ENCODE results near the gene PAQR5. TPM values are rescaled to one million over a fixed set of nuclear protein-coding genes. Genes with fewer than 3 reads are reported as not detected.

Gene PAQR5
- total and polyA plus RNA-seq, 7 donors = 0.36 to 19.7 (median 10.2) TPM; not detected in 2

- TF ChIP-seq EP300 (IDR thresholded peaks at IDR 0.05) (no peak), CTCF (IDR thresholded peaks at IDR 0.05) (no peak), POLR2A (IDR thresholded peaks at IDR 0.05) (no peak), POLR2AphosphoS5 (IDR thresholded peaks at IDR 0.05) (no peak)
- H3K4me1 ChIP-seq = no peaks in the 10 kb centered on the region
- no peaks in the 10 kb centered on the region for H3K27me3 ChIP-seq
- WGBS, 2 donors = 94 to 95% methylated on average over 5 of the region's 5 CpGs
- intact Hi-C loops (cut with DNase I) = no loop called here
- no peak for DNase-seq
- H3K27ac ChIP-seq = no peak overlapping the region
- H3K4me3 ChIP-seq = no peak overlapping the region
- H3K9me3 ChIP-seq = no peaks in the 10 kb centered on the region
- no peaks in the 10 kb centered on the region for H3K36me3 ChIP-seq
Observed at GRCh38 chr15:69434238-69434637, 135.5 kb downstream of the PAQR5 start.

- Histone ChIP-seq H3K9me3 (no peaks in the 10 kb centered on the region), H3K4me3 (no peak overlapping the region), H3K36me3 (no peaks in the 10 kb centered on the region), H3K27me3 (no peaks in the 10 kb centered on the region), H3K4me1 (no peaks in the 10 kb centered on the region), H3K27ac (no peak overlapping the region)
- no peak for DNase-seq
- intact Hi-C loops (cut with DNase I) = no loop called here
- TF ChIP-seq POLR2A (IDR thresholded peaks at IDR 0.05) = no peak
- TF ChIP-seq EP300 (IDR thresholded peaks at IDR 0.05) = no peak
- TF ChIP-seq POLR2AphosphoS5 (IDR thresholded peaks at IDR 0.05) = no peak
- TF ChIP-seq CTCF (IDR thresholded peaks at IDR 0.05) = no peak
- WGBS, 2 donors = 97% methylated on average over 18 of the region's 18 CpGs
Observed at GRCh38 chr15:69434679-69435078, 136.0 kb downstream of the PAQR5 start.

- H3K4me1 ChIP-seq = no peaks in the 10 kb centered on the region
- no peak overlapping the region for H3K27ac ChIP-seq
- H3K36me3 ChIP-seq = no peaks in the 10 kb centered on the region
- intact Hi-C loops (cut with DNase I) = no loop called here
- H3K27me3 ChIP-seq = no peaks in the 10 kb centered on the region
- no peak for DNase-seq
- no peak overlapping the region for H3K4me3 ChIP-seq
- WGBS, 2 donors = 93 to 96% methylated on average over 4 of the region's 4 CpGs
- no peak for TF ChIP-seq POLR2AphosphoS5 (IDR thresholded peaks at IDR 0.05)
- H3K9me3 ChIP-seq = no peaks in the 10 kb centered on the region
Observed at GRCh38 chr15:69435985-69436384, 137.3 kb downstream of the PAQR5 start.

GRCh38 chr15:69436951-69437350 lies 138.2 kb downstream of the PAQR5 start:
- Histone ChIP-seq H3K9me3 (no peaks in the 10 kb centered on the region), H3K4me3 (no peak overlapping the region), H3K36me3 (no peaks in the 10 kb centered on the region), H3K4me1 (no peaks in the 10 kb centered on the region), H3K27ac (no peak overlapping the region), H3K27me3 (no peaks in the 10 kb centered on the region)
- intact Hi-C loops (cut with DNase I) = no loop called here
- 92 to 97% methylated on average over 4 of the region's 4 CpGs for WGBS, 2 donors
- no peak for DNase-seq
- TF ChIP-seq POLR2A (IDR thresholded peaks at IDR 0.05) (no peak), CTCF (IDR thresholded peaks at IDR 0.05) (no peak), POLR2AphosphoS5 (IDR thresholded peaks at IDR 0.05) (no peak), EP300 (IDR thresholded peaks at IDR 0.05) (no peak)

- H3K27me3 ChIP-seq = no peaks in the 10 kb centered on the region
- H3K4me3 ChIP-seq = no peak overlapping the region
- H3K36me3 ChIP-seq = no peaks in the 10 kb centered on the region
- DNase-seq = no peak
- TF ChIP-seq POLR2A (IDR thresholded peaks at IDR 0.05) (no peak), EP300 (IDR thresholded peaks at IDR 0.05) (no peak), CTCF (IDR thresholded peaks at IDR 0.05) (no peak), POLR2AphosphoS5 (IDR thresholded peaks at IDR 0.05) (no peak)
- H3K9me3 ChIP-seq = no peaks in the 10 kb centered on the region
- H3K4me1 ChIP-seq = no peaks in the 10 kb centered on the region
- intact Hi-C loops (cut with DNase I) = no loop called here
- no peak overlapping the region for H3K27ac ChIP-seq
- 87 to 94% methylated on average over 4 of the region's 4 CpGs for WGBS, 2 donors
Observed at GRCh38 chr15:69439623-69440022, 140.9 kb downstream of the PAQR5 start.

All from sigmoid colon (tissue), 7 donors.